B cell (primary cell): ENCODE data around the gene TANC1. TPM values are rescaled to one million over a fixed set of nuclear protein-coding genes. Genes with fewer than 3 reads are reported as not detected.
A peak's percentile ranks its signal among the peaks of the same experiment; 100 is the strongest.

ENCODE experiments used
- ATAC-seq: fragments of 200-7000 bp; cut with Tn5 transposase; one replicate; pipeline ENCODE4 v1.10.0; 2021; ENCODE audit warnings: low read depth, mild to moderate bottlenecking, moderate number of reproducible peaks, moderate library complexity
- CTCF ChIA-PET: fragments of 350-600 bp; sonication (Branson Sonifier 250); formaldehyde crosslinking; loops from one replicate; lab custom pipeline; 2021; ENCODE audit warnings: antibody characterized with exemption, inconsistent platforms; lab: Charles Lee
- POLR2A ChIA-PET: fragments of 350-600 bp; sonication (Branson Sonifier 250); formaldehyde crosslinking; loops from one replicate; lab custom pipeline; 2021; ENCODE audit warnings: antibody characterized with exemption; lab: Charles Lee
- DNase-seq: peaks from one replicate; pipeline ENCODE4 v3.0.0; 2013
- H2AFZ ChIP-seq: 2 replicates; pipeline ENCODE4 v1.6.1; 2012; ENCODE audit warnings: mild to moderate bottlenecking, low read depth, low read length; ENCODE audit not compliant: insufficient read depth, poor library complexity, severe bottlenecking
- H3K27ac ChIP-seq, 2 donors: 1 replicate in 1 of 2; 2 replicates in 1 of 2; pipeline ENCODE4 v1.5.1; 2012 to 2013; ENCODE audit warnings: low read length in 2 of 2, mild to moderate bottlenecking in 2 of 2, moderate library complexity in 1 of 2
- H3K27me3 ChIP-seq, 4 experiments: fragments of 200-600 bp in 1 of 4; sonication (generic) in 1 of 4; replicated peaks in 1 of 4; 1 replicate in 2 of 4; 2 replicates in 2 of 4; pipeline versions ENCODE4 v1.6.1 to v1.7.0; 2013 to 2016; ENCODE audit warnings: low read length in 3 of 4, mild to moderate bottlenecking in 2 of 4, mixed read lengths in 1 of 4, moderate library complexity in 1 of 4; ENCODE audit not compliant: insufficient read depth in 4 of 4, control insufficient read depth in 3 of 4; ENCODE audit errors: control extremely low read depth in 1 of 4
- H3K36me3 ChIP-seq, 2 experiments: replicated peaks in 1 of 2; 1 replicate in 1 of 2; 2 replicates in 1 of 2; pipeline versions ENCODE4 v1.6.1 to v1.7.1; 2013; ENCODE audit warnings: low read length in 1 of 2; ENCODE audit not compliant: insufficient read depth in 2 of 2, control insufficient read depth in 1 of 2; ENCODE audit errors: control extremely low read depth in 1 of 2, extremely low read depth in 1 of 2
- H3K4me1 ChIP-seq, 2 donors: fragments of 200-600 bp in 1 of 2; sonication (generic) in 1 of 2; 1 replicate in 1 of 2; 2 replicates in 1 of 2; pipeline versions ENCODE4 v1.5.1 to v1.6.1; 2013 to 2017; ENCODE audit warnings: low read length in 2 of 2; ENCODE audit not compliant: control insufficient read depth in 2 of 2, insufficient read depth in 2 of 2
- H3K4me2 ChIP-seq: replicated peaks from 2 replicates; pipeline ENCODE3; 2012; ENCODE audit warnings: mild to moderate bottlenecking, low read depth, low read length; ENCODE audit not compliant: poor library complexity, severe bottlenecking
- H3K4me3 ChIP-seq, 5 experiments: fragments of 200-600 bp in 1 of 5; sonication (generic) in 1 of 5; 1 replicate in 3 of 5; 2 replicates in 2 of 5; pipeline versions ENCODE4 v1.5.1 to v1.7.0; 2011 to 2016; ENCODE audit warnings: low read length in 4 of 5, mild to moderate bottlenecking in 4 of 5, low read depth in 2 of 5, control low read depth in 1 of 5, moderate library complexity in 1 of 5; ENCODE audit not compliant: insufficient read depth in 1 of 5; ENCODE audit errors: control extremely low read depth in 1 of 5, extremely low read depth in 1 of 5
- H3K79me2 ChIP-seq: fragments of 200-600 bp; sonication (generic); one replicate; pipeline ENCODE4 v1.6.0; 2016; ENCODE audit warnings: low read length; ENCODE audit not compliant: control insufficient read depth, insufficient read depth
- H3K9ac ChIP-seq: fragments of 200-600 bp; sonication (generic); 2 replicates; pipeline ENCODE4 v1.6.1; 2017; ENCODE audit warnings: mild to moderate bottlenecking, low read length, moderate library complexity
- H3K9me3 ChIP-seq, 3 donors: one replicate each; pipeline versions ENCODE4 v1.6.1 to v1.7.1; 2013; ENCODE audit warnings: low read length in 2 of 3; ENCODE audit not compliant: control insufficient read depth in 2 of 3, insufficient read depth in 1 of 3; ENCODE audit errors: control extremely low read depth in 1 of 3
- H4K20me1 ChIP-seq: 2 replicates; pipeline ENCODE4 v1.6.0; 2012; ENCODE audit warnings: mild to moderate bottlenecking, low read length; ENCODE audit not compliant: insufficient read depth, control insufficient read depth, poor library complexity, severe bottlenecking
- H3K27ac Mint-ChIP-seq: one replicate; pipeline ENCODE4 v1.8.0; 2021; ENCODE audit warnings: mixed read lengths
- H3K27me3 Mint-ChIP-seq: one replicate; pipeline ENCODE4 v1.8.0; 2021; ENCODE audit warnings: mixed read lengths
- H3K4me1 Mint-ChIP-seq: one replicate; pipeline ENCODE4 v1.8.0; 2021; ENCODE audit warnings: mixed read lengths
- H3K4me3 Mint-ChIP-seq: one replicate; pipeline ENCODE4 v1.8.0; 2021; ENCODE audit warnings: mixed read lengths
- H3K9me3 Mint-ChIP-seq: one replicate; pipeline ENCODE4 v1.8.0; 2022; ENCODE audit warnings: mixed read lengths; ENCODE audit not compliant: insufficient read depth
- CTCF ChIP-seq: fragments of 200-600 bp; IDR thresholded peaks from one replicate; pipeline ENCODE4 v1.8.0; 2022; ENCODE audit warnings: antibody characterized with exemption, mild to moderate bottlenecking
- EZH2 ChIP-seq: IDR thresholded peaks from 2 replicates; pipeline ENCODE4 v1.6.1; 2012; ENCODE audit warnings: borderline replicate concordance, low read depth, mild to moderate bottlenecking, moderate library complexity, low read length; ENCODE audit not compliant: insufficient read depth, poor library complexity, severe bottlenecking
- WGBS: methylation state at CpG from one replicate; pipeline ENCODE4 v1.1.5; 2013; ENCODE audit warnings: missing lambda C conversion rate; ENCODE audit not compliant: insufficient coverage; 5-methylcytosine and 5-hydroxymethylcytosine counted together
- intact Hi-C: fragments of 100-400 bp; cut with micrococcal nuclease; formaldehyde crosslinking; loops from one replicate; pipeline ENCODE4 v1.10.0; 2022
- polyA plus RNA-seq: library from polyadenylated mRNA; depleted of rRNA; stranded (reverse); fragments of >200 nt; gene quantifications from 2 replicates; pipeline ENCODE4 v1.2.3, GENCODE V29; 2012
- total RNA-seq, 2 donors: library from RNA; stranded (reverse); fragments of 120-200 nt in 1 of 2; gene quantifications; 1 replicate in 1 of 2; 2 replicates in 1 of 2; pipeline versions ENCODE4 v1.2.3 to v1.2.4, GENCODE V29; 2013 to 2022

Gene TANC1
- total and polyA plus RNA-seq, 2 donors (not counting 1 experiment from before 2014, with no cell fraction given) = 0.13 TPM; not detected in 1

GRCh38 chr2:159124931-159125467 lies 156.6 kb downstream of the TANC1 start:
- ChIA-PET POLR2A (no interaction called here), CTCF (interaction anchor here (2.4 kb wide), 1 partner anchor 10 kb away, joined by 8 read pairs; no protein-coding TSS in a partner anchor)
- Histone ChIP-seq H3K4me2 (no peak overlapping the region), H3K27me3 (peaks cover 0 to 2% (median 0%) of the 10 kb centered on the region in 4 experiments), H3K4me3 (no peak overlapping the region), H3K4me1 (peaks cover 3 to 6% of the 10 kb centered on the region in 2 donors), H3K27ac (no peak overlapping the region), H3K36me3 (no peaks in the 10 kb centered on the region), H3K9ac (no peak overlapping the region), H4K20me1 (no peaks in the 10 kb centered on the region), H3K79me2 (no peaks in the 10 kb centered on the region), H2AFZ (peak overlapping the region; percentile 18), H3K9me3 (peaks cover 0 to 3% (median 0%) of the 10 kb centered on the region in 3 donors)
- Mint-ChIP-seq H3K4me3 (no peak overlapping the region), H3K27me3 (peaks cover under 1% of the 10 kb centered on the region), H3K4me1 (peaks cover 8% of the 10 kb centered on the region), H3K9me3 (no peaks in the 10 kb centered on the region), H3K27ac (no peak overlapping the region)
- DNase-seq (no peak), ATAC-seq (no peak)
- no peak for TF ChIP-seq EZH2
- no peak for TF ChIP-seq CTCF
- intact Hi-C loops = no loop called here
- 71% methylated on average over 1 of the region's 3 CpGs for WGBS

GRCh38 chr2:159125858-159126257 lies 157.4 kb downstream of the TANC1 start:
- no peak overlapping the region for H3K4me3 Mint-ChIP-seq
- H3K27me3 ChIP-seq = peaks cover 0 to 5% (median 0%) of the 10 kb centered on the region in 4 experiments
- H4K20me1 ChIP-seq = no peaks in the 10 kb centered on the region
- H3K4me3 ChIP-seq = no peak overlapping the region
- no peaks in the 10 kb centered on the region for H3K79me2 ChIP-seq
- peaks cover 2% of the 10 kb centered on the region for H3K27me3 Mint-ChIP-seq
- ChIA-PET POLR2A (no interaction called here), CTCF (interaction anchor here (1.3 to 2.4 kb wide), 2 partner anchors 7 to 10 kb away, joined by 4 to 8 read pairs; no protein-coding TSS in a partner anchor)
- no peak overlapping the region for H3K27ac ChIP-seq
- H3K4me1 ChIP-seq = peaks cover 3 to 6% of the 10 kb centered on the region in 2 donors
- intact Hi-C loops = no loop called here
- no peaks in the 10 kb centered on the region for H3K9me3 Mint-ChIP-seq
- no peak overlapping the region for H2AFZ ChIP-seq
- ATAC-seq = no peak
- DNase-seq = no peak
- H3K4me1 Mint-ChIP-seq = peaks cover 8% of the 10 kb centered on the region
- no peak overlapping the region for H3K27ac Mint-ChIP-seq
- no peaks in the 10 kb centered on the region for H3K36me3 ChIP-seq
- H3K4me2 ChIP-seq = no peak overlapping the region
- TF ChIP-seq EZH2 (no peak), CTCF (no peak)
- WGBS = 100% methylated on average over 2 of the region's 4 CpGs
- H3K9ac ChIP-seq = no peak overlapping the region
- H3K9me3 ChIP-seq = peaks cover 0 to 3% (median 0%) of the 10 kb centered on the region in 3 donors
